ENCODE measurements around the gene TBCK. TPM values are rescaled to one million over a fixed set of nuclear protein-coding genes. Genes with fewer than 3 reads are reported as not detected.
A peak's percentile ranks its signal among the peaks of the same experiment; 100 is the strongest.

The TBCK gene
- total and polyA plus RNA-seq, 2 of the 8 experiments (the other 6 are each of a cell fraction or from before 2014, with no cell fraction given) = 10.2 to 18.7 TPM

DNA sequence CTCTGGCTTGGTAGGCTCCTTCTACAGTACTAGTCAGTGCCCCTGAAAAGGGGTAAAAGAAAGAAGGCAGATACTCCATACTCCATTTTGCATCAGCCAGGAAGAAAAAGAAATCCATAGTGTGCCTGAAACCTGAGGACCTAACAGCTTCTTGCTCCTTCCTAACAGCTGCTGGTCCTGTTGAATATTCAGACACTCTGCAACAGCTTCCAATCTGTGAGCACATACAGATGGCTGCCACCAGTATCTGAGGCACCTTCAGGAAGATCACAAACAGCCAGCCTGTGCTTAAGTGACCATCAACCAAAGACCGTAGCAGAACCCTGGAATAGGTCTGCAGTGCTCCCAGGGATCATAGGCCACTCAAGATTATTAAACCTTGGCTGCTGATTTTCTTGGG lies 48.3 kb upstream of the TBCK start:
- H3K23ac ChIP-seq (ENCODE audit: insufficient read length) = no peak overlapping the region
- peaks cover 0 to 3% (median 0%) of the 10 kb centered on the region in 4 experiments; a peak in 1 of 7 replicates for H3K4me1 ChIP-seq (replicated peaks in 1 of 4; ENCODE audit: control insufficient read depth in 3 of 4, insufficient read depth in 4 of 4, low read length in 3 of 4)
- no peak overlapping the region for H3K4me2 ChIP-seq (ENCODE audit: insufficient read depth in 1 of 2, low read depth in 2 of 2, low read length in 2 of 2)
- no peaks in the 10 kb centered on the region for H3K36me3 ChIP-seq (ENCODE audit: control insufficient read depth in 2 of 4, insufficient read depth in 4 of 4, low read length in 3 of 4)
- no peak overlapping the region for H4K5ac ChIP-seq (ENCODE audit: insufficient read length, low read depth, low read length)
- no peaks in the 10 kb centered on the region for H4K20me1 ChIP-seq (replicated peaks in 1 of 2; ENCODE audit: control insufficient read depth in 1 of 2, insufficient read depth in 2 of 2, low read length in 2 of 2)
- 89% methylated on average over 1 of the region's 1 CpG; no CpG with 5 or more reads in 1 of the 2 experiments for WGBS, 2 experiments (ENCODE audit: extremely low coverage in 1 of 2, insufficient coverage in 1 of 2, insufficient read length in 1 of 2, insufficient replicate concordance in 2 of 2, low coverage in 1 of 2, low lambda C conversion rate in 2 of 2, missing lambda C conversion rate in 1 of 2)
- no peak for TF ChIP-seq MAFK (IDR thresholded peaks at IDR 0.05; ENCODE audit: low read depth, low read length)
- TF ChIP-seq SIX5 (IDR thresholded peaks at IDR 0.05; ENCODE audit: low read depth, low read length) = no peak
- no peak for TF ChIP-seq JUN (IDR thresholded peaks at IDR 0.05; ENCODE audit: low read depth, low read length)
- DNase-seq (ENCODE audit: low read depth in 1 of 2, low spot score in 2 of 2) (no peak), FAIRE-seq (no peak)
- H4K8ac ChIP-seq (ENCODE audit: extremely low read depth, insufficient read depth, low read length) = no peak overlapping the region
- POLR2A ChIA-PET (ENCODE audit: partially characterized antibody) = no interaction called here
- H3K27me3 ChIP-seq (replicated peaks in 1 of 4; ENCODE audit: control insufficient read depth in 3 of 4, extremely low read depth in 1 of 4, insufficient read depth in 3 of 4, low read length in 3 of 4) = no peaks in the 10 kb centered on the region
- H2BK120ac ChIP-seq (replicated peaks; ENCODE audit: low read depth, low read length) = no peak overlapping the region
- H3K4me3 ChIP-seq (ENCODE audit: extremely low read depth in 1 of 4, insufficient read depth in 2 of 4, low read depth in 3 of 4, low read length in 4 of 4) = no peak overlapping the region
- H3K14ac ChIP-seq (ENCODE audit: insufficient read length) = no peak overlapping the region
- no peak overlapping the region for H2BK15ac ChIP-seq (ENCODE audit: low read length)
- H3K4ac ChIP-seq (replicated peaks; ENCODE audit: insufficient read length, low read depth, low read length) = no peak overlapping the region
- CTCF ChIA-PET (ENCODE audit: partially characterized antibody) = interaction anchor here (0.7 to 1.3 kb wide), 7 partner anchors 16 to 147 kb away, joined by 3 read pairs; no protein-coding TSS in a partner anchor
- no peaks in the 10 kb centered on the region for H3K23me2 ChIP-seq (ENCODE audit: low read depth, low read length)
- no peak overlapping the region for H2AK5ac ChIP-seq (ENCODE audit: low read depth, low read length)
- H2AFZ ChIP-seq (ENCODE audit: low read length) = peak overlapping the region; percentile 99
- no peak overlapping the region for H3K56ac ChIP-seq (replicated peaks; ENCODE audit: insufficient read length, low read depth, low read length)
- no peaks in the 10 kb centered on the region for H3K9me3 ChIP-seq (ENCODE audit: insufficient read depth in 2 of 2, low read depth in 1 of 2, low read length in 1 of 2)
- H3K27ac ChIP-seq (ENCODE audit: low read depth, low read length) = 0 out of 2 replicates have a peak overlapping the region, but pooled peaks have one; percentile 23
- no peak overlapping the region for H2BK5ac ChIP-seq (ENCODE audit: low read depth, low read length)
- H2BK20ac ChIP-seq (ENCODE audit: low read length) = no peak overlapping the region
- H3K9ac ChIP-seq (replicated peaks in 1 of 4; ENCODE audit: extremely low read depth in 1 of 4, low read depth in 3 of 4, low read length in 3 of 4) = no peak overlapping the region
- no peaks in the 10 kb centered on the region for H3K79me1 ChIP-seq (ENCODE audit: low read depth, low read length)
- no peak overlapping the region for H4K91ac ChIP-seq (replicated peaks; ENCODE audit: insufficient read length, low read length)
- no peak overlapping the region for H2BK12ac ChIP-seq (ENCODE audit: low read depth, low read length)
- no peaks in the 10 kb centered on the region for H3K79me2 ChIP-seq (ENCODE audit: control insufficient read depth in 1 of 2, insufficient read depth in 2 of 2, low read length in 2 of 2)
- no peak overlapping the region for H3K18ac ChIP-seq (ENCODE audit: extremely low read depth, low read length)
